Brain microvascular endothelial cell (primary cell): ENCODE results near the gene TP53TG5.

ENCODE experiments used
- DNase-seq: peaks from one replicate; pipeline ENCODE4 v3.0.0-alpha.2; 2020
- H3K27ac ChIP-seq: fragments of 250-450 bp; sonication (Bioruptor Pico); 2 replicates; pipeline ENCODE4 v1.5.1; 2020; ENCODE audit warnings: mild to moderate bottlenecking, moderate library complexity
- H3K27me3 ChIP-seq: fragments of 250-450 bp; sonication (Bioruptor Pico); replicated peaks from 2 replicates; pipeline ENCODE4 v1.5.1; 2020; ENCODE audit warnings: mild to moderate bottlenecking
- H3K36me3 ChIP-seq: fragments of 250-450 bp; sonication (Bioruptor Pico); replicated peaks from 2 replicates; pipeline ENCODE4 v1.5.1; 2020; ENCODE audit warnings: mild to moderate bottlenecking
- H3K4me3 ChIP-seq: 2 replicates; pipeline ENCODE4 v1.5.1; 2011; ENCODE audit warnings: low read depth, mild to moderate bottlenecking, control low read depth, low read length, moderate library complexity
- in situ Hi-C: cut with HindIII; loops from 2 replicates; pipeline ENCODE4 v1.10.0; 2017; ENCODE audit warnings: low sequenced_read_pairs, low pct_ligation_motif_present
- TF ChIP-seq, protein P1 (sequence below): IDR thresholded peaks from 2 replicates; pipeline ENCODE4 v1.5.1; 2011; ENCODE audit warnings: low read depth, mild to moderate bottlenecking, moderate library complexity, low read length, control low read depth, inconsistent platforms; ENCODE audit errors: missing control alignments

TP53TG5 gene

DNA sequence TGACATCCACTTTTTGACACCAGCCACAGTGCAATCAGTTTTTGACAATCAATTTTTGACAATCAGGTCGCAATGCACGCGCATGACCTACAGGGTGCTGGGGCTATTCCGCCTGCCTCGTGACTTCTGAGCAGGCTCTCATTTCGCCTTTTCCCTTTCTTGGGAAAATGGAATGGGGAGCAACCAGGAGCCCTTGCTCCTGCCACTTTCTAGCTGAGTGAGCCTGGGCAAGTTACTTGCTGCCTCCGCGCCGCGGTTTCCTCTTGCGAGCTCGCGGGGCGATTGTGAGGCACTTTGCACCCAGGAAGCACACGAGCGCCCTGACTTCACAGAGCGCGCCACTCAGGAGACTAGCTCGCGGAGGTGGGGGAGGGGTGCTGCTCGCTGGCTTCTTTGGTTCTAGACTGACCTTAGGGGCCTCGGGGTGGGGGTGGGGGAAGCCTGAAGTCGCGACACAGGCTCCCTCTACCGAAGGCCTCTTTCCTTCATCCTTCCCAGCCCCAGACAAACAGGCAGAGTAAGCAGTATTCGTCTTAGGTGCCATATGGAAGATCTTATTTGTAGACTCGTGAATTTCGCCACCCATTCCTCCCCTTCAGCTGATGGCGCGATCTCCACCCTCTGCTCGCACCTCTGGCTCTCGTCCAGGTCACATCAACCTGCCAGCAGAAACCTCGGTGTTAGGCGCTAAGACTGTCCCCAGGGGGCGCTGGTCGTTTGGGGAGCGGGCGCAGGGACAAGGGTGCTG lies 4.6 kb downstream of the TP53TG5 start:
- H3K27ac ChIP-seq, result no peak overlapping the region
- in situ Hi-C loops, result no loop called here
- peak; percentile 63 for DNase-seq
- H3K36me3 ChIP-seq, result peaks cover 1% of the 10 kb centered on the region
- TF ChIP-seq, protein P1, sequence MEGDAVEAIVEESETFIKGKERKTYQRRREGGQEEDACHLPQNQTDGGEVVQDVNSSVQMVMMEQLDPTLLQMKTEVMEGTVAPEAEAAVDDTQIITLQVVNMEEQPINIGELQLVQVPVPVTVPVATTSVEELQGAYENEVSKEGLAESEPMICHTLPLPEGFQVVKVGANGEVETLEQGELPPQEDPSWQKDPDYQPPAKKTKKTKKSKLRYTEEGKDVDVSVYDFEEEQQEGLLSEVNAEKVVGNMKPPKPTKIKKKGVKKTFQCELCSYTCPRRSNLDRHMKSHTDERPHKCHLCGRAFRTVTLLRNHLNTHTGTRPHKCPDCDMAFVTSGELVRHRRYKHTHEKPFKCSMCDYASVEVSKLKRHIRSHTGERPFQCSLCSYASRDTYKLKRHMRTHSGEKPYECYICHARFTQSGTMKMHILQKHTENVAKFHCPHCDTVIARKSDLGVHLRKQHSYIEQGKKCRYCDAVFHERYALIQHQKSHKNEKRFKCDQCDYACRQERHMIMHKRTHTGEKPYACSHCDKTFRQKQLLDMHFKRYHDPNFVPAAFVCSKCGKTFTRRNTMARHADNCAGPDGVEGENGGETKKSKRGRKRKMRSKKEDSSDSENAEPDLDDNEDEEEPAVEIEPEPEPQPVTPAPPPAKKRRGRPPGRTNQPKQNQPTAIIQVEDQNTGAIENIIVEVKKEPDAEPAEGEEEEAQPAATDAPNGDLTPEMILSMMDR, result peak; percentile 97
- H3K27me3 ChIP-seq, result no peaks in the 10 kb centered on the region
- H3K4me3 ChIP-seq, result peak overlapping the region; percentile 54

DNA sequence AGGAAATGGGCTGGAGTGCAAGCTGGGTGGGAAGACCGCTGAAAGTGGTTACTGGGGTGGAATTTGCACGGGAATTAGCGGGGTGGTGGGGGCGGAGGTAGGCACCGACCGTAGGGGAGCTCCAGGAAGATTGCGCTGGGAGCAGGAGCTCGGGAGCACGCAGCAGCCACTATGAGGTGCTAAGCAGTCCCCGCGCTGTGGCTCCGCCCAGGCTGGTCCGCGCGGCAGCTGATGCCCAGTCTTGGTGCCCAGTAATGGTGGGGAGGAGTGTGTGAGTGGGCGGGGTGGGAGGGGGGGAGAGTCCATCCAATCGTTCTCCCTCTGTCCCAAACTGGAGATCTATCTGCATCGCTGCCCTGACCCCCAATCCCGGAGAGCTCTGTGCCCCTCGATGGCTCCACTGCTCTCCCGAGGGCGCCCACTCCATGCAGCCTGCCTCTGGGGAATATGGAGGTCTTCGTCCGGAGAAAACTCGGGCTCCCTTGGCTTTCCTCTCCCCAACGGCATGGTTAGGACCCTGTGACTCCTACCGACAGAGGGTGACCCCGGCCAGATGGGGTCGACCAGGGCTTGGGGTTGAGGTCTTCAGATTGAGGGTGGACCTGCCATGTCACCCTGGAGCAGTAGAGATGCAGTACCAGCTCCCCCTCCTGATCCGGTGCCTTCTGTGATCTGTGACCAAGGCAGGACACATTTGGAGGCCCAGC lies 5.3 kb downstream of the TP53TG5 start:
- in situ Hi-C loops, result no loop called here
- Histone ChIP-seq H3K36me3 (peaks cover 7% of the 10 kb centered on the region), H3K27me3 (no peaks in the 10 kb centered on the region), H3K4me3 (peak overlapping the region; percentile 3), H3K27ac (no peak overlapping the region)
- TF ChIP-seq, protein P1, result no peak
- no peak for DNase-seq

DNA sequence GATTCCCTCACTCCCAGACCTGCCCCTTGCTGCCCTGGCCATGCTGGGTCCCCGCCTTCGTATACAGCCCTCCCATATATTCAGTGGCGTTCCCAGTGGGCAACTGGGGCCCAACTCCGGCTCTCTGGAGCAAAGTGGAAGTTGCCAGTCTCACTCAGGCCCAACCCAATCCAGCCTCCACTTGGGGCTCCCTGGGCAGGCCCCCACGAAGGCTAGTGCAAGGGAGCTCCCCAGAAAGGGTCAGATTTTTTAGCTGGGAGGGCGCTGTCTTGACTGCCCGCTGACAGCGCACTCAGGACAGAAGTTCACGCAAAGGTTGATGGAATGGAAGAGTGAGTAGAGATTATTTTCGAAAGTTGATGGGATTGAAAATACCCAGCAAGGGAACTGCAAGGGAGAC lies 5.9 kb downstream of the TP53TG5 start:
- H3K4me3 ChIP-seq, result no peak overlapping the region
- no peak for DNase-seq
- TF ChIP-seq, protein P1, result no peak
- no peak overlapping the region for H3K27ac ChIP-seq
- no peaks in the 10 kb centered on the region for H3K27me3 ChIP-seq
- peaks cover 12% of the 10 kb centered on the region for H3K36me3 ChIP-seq
- in situ Hi-C loops, result no loop called here

- TF ChIP-seq, protein P1, result no peak
- DNase-seq, result no peak
- H3K36me3 ChIP-seq, result peaks cover 23% of the 10 kb centered on the region
- no peaks in the 10 kb centered on the region for H3K27me3 ChIP-seq
- H3K27ac ChIP-seq, result no peak overlapping the region
- no peak overlapping the region for H3K4me3 ChIP-seq
- in situ Hi-C loops, result no loop called here
Observed at GRCh38 chr20:45370571-45371160, 7.5 kb downstream of the TP53TG5 start.

DNA sequence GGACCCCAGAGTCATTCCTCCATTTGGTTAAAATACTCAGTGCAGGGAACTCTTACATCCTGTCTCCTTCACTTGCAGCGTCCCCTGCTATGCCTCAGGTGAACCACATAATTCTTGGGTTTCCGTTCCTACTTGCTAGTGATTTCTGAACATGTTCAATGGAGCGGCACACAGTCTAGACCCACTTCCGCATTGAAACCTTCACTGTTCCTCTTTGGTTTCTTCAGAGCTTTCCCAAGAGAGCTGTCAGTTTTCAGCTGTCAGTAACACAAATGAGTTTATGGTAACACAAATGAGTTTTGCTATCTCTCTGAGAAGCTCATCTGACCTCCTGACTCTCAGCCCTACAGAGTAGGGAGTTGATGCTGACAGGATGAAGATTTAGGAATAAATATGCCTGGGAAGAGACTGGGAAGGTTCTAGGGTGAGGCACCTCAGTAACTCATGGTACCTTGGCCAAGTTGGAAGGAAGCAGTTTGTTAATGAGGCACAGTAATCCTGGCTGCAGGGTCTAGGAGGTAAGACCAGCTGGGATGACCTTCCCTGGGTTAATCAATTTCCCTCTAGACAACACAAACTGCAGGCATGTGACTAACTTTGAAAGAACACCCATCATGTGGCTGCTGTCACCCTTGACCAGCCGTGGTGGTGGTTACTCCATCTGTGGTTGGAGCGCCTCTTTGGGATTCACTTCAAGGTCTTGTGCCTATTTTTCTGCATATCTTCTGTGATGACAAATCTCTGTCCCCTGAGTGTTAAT lies 9.7 kb downstream of the TP53TG5 start:
- no peak for DNase-seq
- peaks cover 30% of the 10 kb centered on the region for H3K36me3 ChIP-seq
- H3K4me3 ChIP-seq, result no peak overlapping the region
- in situ Hi-C loops, result no loop called here
- no peak overlapping the region for H3K27ac ChIP-seq
- no peaks in the 10 kb centered on the region for H3K27me3 ChIP-seq
- TF ChIP-seq, protein P1, result no peak
